Panc1 (cell line): ENCODE measurements around the gene LY6G6D. TPM values are rescaled to one million over a fixed set of nuclear protein-coding genes. Genes with fewer than 3 reads are reported as not detected.

Experiments used
- ATAC-seq: fragments of 200-7000 bp; cut with Tn5 transposase; 2 replicates; pipeline ENCODE4 v1.9.1; 2020; ENCODE audit warnings: mild to moderate bottlenecking, moderate library complexity
- BruUV-seq: library from RNA; stranded (reverse); fragments of 400-500 nt; replicated peaks from 2 replicates; lab custom pipeline; 2021; lab: Mats Ljungman, UMichigan
- CTCF ChIA-PET: fragments of 300-600 bp; sonication (Branson Sonifier 250); formaldehyde crosslinking; loops from one replicate; lab custom pipeline; 2022; ENCODE audit warnings: antibody characterized with exemption; lab: Charles Lee
- POLR2A ChIA-PET: fragments of 300-600 bp; sonication (Branson Sonifier 250); formaldehyde crosslinking; loops from one replicate; lab custom pipeline; 2022; ENCODE audit warnings: antibody characterized with exemption; lab: Charles Lee
- DNase-seq: peaks from one replicate; pipeline ENCODE4 v3.0.0-alpha.2; 2010; ENCODE audit warnings: low read depth, low spot score
- H3K27ac ChIP-seq: 2 replicates; pipeline ENCODE4 v1.5.1; 2011; ENCODE audit warnings: mild to moderate bottlenecking, low read length, inconsistent platforms
- H3K27me3 ChIP-seq: fragments of 200-500 bp; sonication (Bioruptor generic); 2 replicates; pipeline ENCODE4 v1.6.0; 2014; ENCODE audit warnings: low read length, inconsistent platforms; ENCODE audit not compliant: control insufficient read depth, insufficient read depth
- H3K36me3 ChIP-seq: fragments of 200-500 bp; sonication (Bioruptor generic); 2 replicates; pipeline ENCODE4 v1.5.1; 2014; ENCODE audit warnings: inconsistent platforms, mild to moderate bottlenecking, low read length, moderate library complexity; ENCODE audit not compliant: control insufficient read depth, insufficient read depth
- H3K4me1 ChIP-seq: 2 replicates; pipeline ENCODE4 v1.5.1; 2011; ENCODE audit warnings: inconsistent platforms, mild to moderate bottlenecking, low read length, moderate library complexity; ENCODE audit not compliant: control insufficient read depth, insufficient read depth
- H3K4me3 ChIP-seq, 2 experiments: 2 replicates each; pipeline ENCODE4 v1.5.1; 2011 to 2012; ENCODE audit warnings: low read depth in 2 of 2, low read length in 2 of 2, mild to moderate bottlenecking in 2 of 2, inconsistent platforms in 1 of 2, moderate library complexity in 1 of 2
- H3K9me3 ChIP-seq: fragments of 200-500 bp; sonication (Bioruptor generic); 2 replicates; pipeline ENCODE4 v1.5.1; 2014; ENCODE audit warnings: low read depth, mild to moderate bottlenecking, inconsistent platforms, low read length, moderate library complexity; ENCODE audit not compliant: control insufficient read depth, insufficient read depth
- POLR2AphosphoS5 ChIP-seq: IDR thresholded peaks from 2 replicates; pipeline ENCODE4 v1.6.1; 2012; ENCODE audit warnings: mild to moderate bottlenecking, low read depth, low read length, moderate library complexity
- REST ChIP-seq, 2 experiments: IDR thresholded peaks; 2 replicates each; pipeline ENCODE4 v1.6.1; 2011 to 2012; ENCODE audit warnings: low read depth in 2 of 2, control low read depth in 1 of 2, low read length in 1 of 2, mild to moderate bottlenecking in 1 of 2, moderate library complexity in 1 of 2; ENCODE audit not compliant: insufficient read depth in 1 of 2
- SIN3A ChIP-seq: IDR thresholded peaks from 2 replicates; pipeline ENCODE4 v1.6.1; 2012; ENCODE audit warnings: low read depth, mild to moderate bottlenecking, low read length, moderate library complexity, borderline replicate concordance; ENCODE audit not compliant: insufficient read depth
- TCF7L2 ChIP-seq: IDR thresholded peaks from 2 replicates; pipeline ENCODE4 v1.6.1; 2011; ENCODE audit warnings: mild to moderate bottlenecking, low read depth, low read length, inconsistent platforms
- in situ Hi-C: cut with HindIII; loops from 2 replicates; pipeline ENCODE4 v1.10.0; 2016; ENCODE audit warnings: low sequenced_read_pairs, low pct_unique_long_range_greater_than_20kb
- intact Hi-C: fragments of 100-400 bp; cut with micrococcal nuclease; formaldehyde crosslinking; loops from one replicate; pipeline ENCODE4 v1.10.0; 2022; ENCODE audit not compliant: unreplicated experiment
- total RNA-seq: library from RNA; stranded (reverse); gene quantifications from one replicate; pipeline ENCODE4 v1.2.1, GENCODE V29; 2021; ENCODE audit not compliant: unreplicated experiment
- TF ChIP-seq, protein P1 (sequence below): fragments of 450-650 bp; IDR thresholded peaks from 2 replicates; pipeline ENCODE4 v1.5.1; 2017; ENCODE audit warnings: mild to moderate bottlenecking

LY6G6D gene
- total RNA-seq, 1 experiment from 2014 or later = not detected

DNA sequence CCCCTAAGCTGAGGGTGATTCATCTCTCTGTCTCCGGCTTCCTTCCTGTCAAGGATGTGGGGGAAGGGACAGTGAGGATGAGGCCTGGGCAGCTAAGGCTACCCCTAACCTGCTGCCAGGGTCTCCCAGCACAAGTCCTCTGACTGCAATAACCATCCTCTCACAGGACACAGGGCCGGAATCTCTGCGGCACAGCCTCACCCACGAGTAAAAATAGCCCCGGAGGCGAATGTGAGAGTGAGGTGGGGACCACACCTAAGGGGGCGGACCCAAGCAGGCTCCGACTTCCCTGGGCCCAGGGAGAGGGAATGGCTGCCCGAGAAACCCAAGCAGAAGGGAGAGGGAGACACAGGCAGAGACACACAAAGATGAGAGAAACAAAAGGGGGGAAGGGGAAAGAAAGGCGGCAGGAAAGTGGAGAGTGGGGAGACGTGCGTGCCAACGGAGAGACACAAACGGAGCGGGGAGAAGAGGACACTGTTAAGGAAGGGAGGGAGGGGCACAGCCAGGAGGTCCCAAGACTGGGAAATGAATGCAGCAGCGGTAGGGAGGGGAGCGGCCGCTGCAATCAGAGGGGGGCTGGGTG, 19.8 kb downstream of the LY6G6D start:
- peak overlapping the region; percentile 99 to 100 for H3K4me3 ChIP-seq
- in situ Hi-C loops (no loop called here), intact Hi-C loops (loop anchor here (10.0 kb wide), 1 partner anchor 100 kb away; no protein-coding TSS in a partner anchor)
- POLR2A ChIA-PET = interaction anchor here (0.6 to 0.8 kb wide), 6 partner anchors 64 to 1015 kb away, joined by 3 to 11 read pairs (median 8); partner anchors contain the start of gene NEU1
- CTCF ChIA-PET = no interaction called here
- H3K4me1 ChIP-seq = peaks cover 63% of the 10 kb centered on the region
- no peak for ATAC-seq
- no peak for TF ChIP-seq SIN3A
- TF ChIP-seq, protein P1, sequence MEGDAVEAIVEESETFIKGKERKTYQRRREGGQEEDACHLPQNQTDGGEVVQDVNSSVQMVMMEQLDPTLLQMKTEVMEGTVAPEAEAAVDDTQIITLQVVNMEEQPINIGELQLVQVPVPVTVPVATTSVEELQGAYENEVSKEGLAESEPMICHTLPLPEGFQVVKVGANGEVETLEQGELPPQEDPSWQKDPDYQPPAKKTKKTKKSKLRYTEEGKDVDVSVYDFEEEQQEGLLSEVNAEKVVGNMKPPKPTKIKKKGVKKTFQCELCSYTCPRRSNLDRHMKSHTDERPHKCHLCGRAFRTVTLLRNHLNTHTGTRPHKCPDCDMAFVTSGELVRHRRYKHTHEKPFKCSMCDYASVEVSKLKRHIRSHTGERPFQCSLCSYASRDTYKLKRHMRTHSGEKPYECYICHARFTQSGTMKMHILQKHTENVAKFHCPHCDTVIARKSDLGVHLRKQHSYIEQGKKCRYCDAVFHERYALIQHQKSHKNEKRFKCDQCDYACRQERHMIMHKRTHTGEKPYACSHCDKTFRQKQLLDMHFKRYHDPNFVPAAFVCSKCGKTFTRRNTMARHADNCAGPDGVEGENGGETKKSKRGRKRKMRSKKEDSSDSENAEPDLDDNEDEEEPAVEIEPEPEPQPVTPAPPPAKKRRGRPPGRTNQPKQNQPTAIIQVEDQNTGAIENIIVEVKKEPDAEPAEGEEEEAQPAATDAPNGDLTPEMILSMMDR = no peak
- no peak for TF ChIP-seq REST (IDR thresholded peaks at IDR 0.05; ENCODE audit: insufficient read depth in 1 of 2, low read depth in 2 of 2, low read length in 1 of 2)
- no peak for TF ChIP-seq POLR2AphosphoS5
- TF ChIP-seq TCF7L2 = no peak
- peak overlapping the region; percentile 100 for H3K27ac ChIP-seq
- H3K27me3 ChIP-seq = no peaks in the 10 kb centered on the region
- no TSS peak for BruUV-seq
- DNase-seq = no peak
- peaks cover 21% of the 10 kb centered on the region for H3K36me3 ChIP-seq
- no peaks in the 10 kb centered on the region for H3K9me3 ChIP-seq

- intact Hi-C loops (loop anchor here (10.0 kb wide), 1 partner anchor 99 kb away; no protein-coding TSS in a partner anchor), in situ Hi-C loops (no loop called here)
- ATAC-seq (peak; percentile 69), DNase-seq (no peak)
- Histone ChIP-seq H3K36me3 (peaks cover 21% of the 10 kb centered on the region), H3K9me3 (no peaks in the 10 kb centered on the region), H3K27me3 (no peaks in the 10 kb centered on the region), H3K4me1 (peaks cover 57% of the 10 kb centered on the region), H3K27ac (peak within 1 kb of the TSS; percentile 100), H3K4me3 (peak within 1 kb of the TSS; percentile 99 to 100)
- 0 out of 2 replicates have a peak, but pooled peaks have one; percentile 54 for TF ChIP-seq SIN3A
- no peak for TF ChIP-seq REST (IDR thresholded peaks at IDR 0.05; ENCODE audit: insufficient read depth in 1 of 2, low read depth in 2 of 2, low read length in 1 of 2)
- TF ChIP-seq POLR2AphosphoS5 = peak; percentile 83
- TF ChIP-seq, protein P1 = no peak
- TF ChIP-seq TCF7L2 = peak; percentile 50; the same call in 1 of the 2 replicates
- BruUV-seq = no TSS peak
- POLR2A ChIA-PET = interaction anchor here (0.6 kb wide), 1 partner anchor 78 kb away, joined by 10 read pairs; the partner anchor contains the start of gene HSPA1L
- CTCF ChIA-PET = interaction anchor here (0.6 kb wide), 1 partner anchor 152 kb away, joined by 3 read pairs; no protein-coding TSS in a partner anchor
Observed at GRCh38 chr6:31736021-31736767, 21.0 kb downstream of the LY6G6D start, which contains the start of gene CLIC1. TSS of gene CLIC1 (minus strand) at chr6:31736530. CDS start at chr6:31736300, 230 bp downstream.
